HepG2 (cell line): ENCODE measurements around the gene SCMH1. TPM values are rescaled to one million over a fixed set of nuclear protein-coding genes. Genes with fewer than 3 reads are reported as not detected.

Experiments used
- AHR ChIP-seq: IDR thresholded peaks from 2 replicates; pipeline ENCODE4 v1.6.1; 2018; ENCODE audit warnings: missing genetic modification reagents, missing compliant biosample characterization
- BCL6 ChIP-seq: IDR thresholded peaks from 2 replicates; pipeline ENCODE4 v1.6.1; 2016; ENCODE audit warnings: missing genetic modification reagents, missing compliant biosample characterization
- RARG ChIP-seq: sonication (generic); formaldehyde crosslinking; IDR thresholded peaks from 2 replicates; pipeline ENCODE4 v1.4.0; 2020; ENCODE audit warnings: low read depth, mild to moderate bottlenecking, missing genetic modification reagents
- ZNF34 ChIP-seq: sonication (generic); formaldehyde crosslinking; IDR thresholded peaks from 2 replicates; pipeline ENCODE4 v1.4.0; 2020; ENCODE audit warnings: mild to moderate bottlenecking, missing genetic modification reagents, borderline replicate concordance
- ZNF446 ChIP-seq: sonication (generic); formaldehyde crosslinking; IDR thresholded peaks from 2 replicates; pipeline ENCODE4 v1.5.0; 2020; ENCODE audit warnings: mild to moderate bottlenecking, missing genetic modification reagents
- ZNF703 ChIP-seq: sonication (generic); formaldehyde crosslinking; IDR thresholded peaks from 2 replicates; pipeline ENCODE4 v1.5.1; 2020; ENCODE audit warnings: missing genetic modification reagents, mild to moderate bottlenecking, moderate library complexity, borderline replicate concordance
- ZNF724P ChIP-seq: sonication (generic); formaldehyde crosslinking; IDR thresholded peaks from 2 replicates; pipeline ENCODE4 v1.8.0; 2022; ENCODE audit warnings: missing genetic modification reagents, borderline replicate concordance
- ZNF879 ChIP-seq: sonication (generic); formaldehyde crosslinking; IDR thresholded peaks from 2 replicates; pipeline ENCODE4 v1.8.1; 2023; ENCODE audit warnings: missing genetic modification reagents
- polyA plus RNA-seq, 8 experiments: library from polyadenylated mRNA; depleted of rRNA in 3 of 8; stranded (reverse) in 7 of 8; unstranded in 1 of 8; fragments of >200 nt; fragmentation: Illumina TruSeq in 4 of 8; extraction: Trizol in 4 of 8; gene quantifications; 2 replicates each; pipeline versions ENCODE4 v1.2.1 to v1.2.3, GENCODE V29; 2011 to 2016; ENCODE audit warnings: low read depth in 4 of 8, missing spikeins in 1 of 8, mixed read lengths in 1 of 8; ENCODE audit not compliant: insufficient read depth in 1 of 8
- total RNA-seq, 5 experiments: library from RNA; depleted of rRNA; stranded (reverse); fragments of >200 nt; fragmentation: Illumina TruSeq; extraction: Trizol; gene quantifications; 2 replicates each; pipeline ENCODE4 v1.2.3, GENCODE V29; 2016; ENCODE audit warnings: low read depth in 1 of 5
- TF ChIP-seq, protein P1 (sequence below): sonication (generic); formaldehyde crosslinking; conservative IDR thresholded peaks from 2 replicates; pipeline ENCODE4 v1.8.0; 2022; ENCODE audit warnings: low read depth, missing genetic modification reagents
- TF ChIP-seq, protein P2 (sequence below): sonication (generic); formaldehyde crosslinking; IDR thresholded peaks from 2 replicates; pipeline ENCODE4; 2020; ENCODE audit warnings: missing genetic modification reagents, mild to moderate bottlenecking, borderline replicate concordance
- TF ChIP-seq, protein P3 (sequence below), 2 experiments: sonication (generic) in 1 of 2; formaldehyde crosslinking in 1 of 2; IDR thresholded peaks; 2 replicates each; pipeline versions ENCODE4 v1.6.1 to v1.9.0; 2014 to 2022; ENCODE audit warnings: antibody characterized with exemption in 1 of 2, borderline replicate concordance in 1 of 2, inconsistent platforms in 1 of 2, low read depth in 1 of 2, missing genetic modification reagents in 1 of 2
- TF ChIP-seq, protein P4 (sequence below): sonication (generic); formaldehyde crosslinking; IDR thresholded peaks from 2 replicates; pipeline ENCODE4 v1.4.0; 2020; ENCODE audit warnings: missing genetic modification reagents

SCMH1 gene
- total and polyA plus RNA-seq, 2 of the 13 experiments (the other 11 are each of a cell fraction or from before 2014, with no cell fraction given): 41.8 to 52.6 TPM

DNA sequence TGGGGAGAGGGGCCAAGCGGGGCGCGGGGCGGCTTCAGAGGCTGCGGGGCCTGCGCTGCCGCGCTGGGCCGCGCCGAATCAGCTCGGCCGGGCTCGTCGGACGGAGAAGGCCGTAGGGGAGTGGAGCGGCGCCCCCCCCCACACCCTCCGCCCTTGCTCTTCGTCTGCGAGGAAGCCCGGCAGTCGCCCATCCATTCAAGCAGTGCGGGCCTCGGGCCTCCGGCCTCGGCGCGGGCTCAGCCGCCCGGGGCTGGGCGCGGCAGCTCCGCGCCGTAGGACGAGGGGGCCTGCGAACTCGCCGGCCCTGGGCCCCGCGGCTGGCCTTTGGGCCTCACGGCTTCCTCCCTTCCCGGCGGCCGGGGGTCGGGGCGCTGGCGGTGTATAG is 262.0 kb downstream of the SCMH1 start (continued):
- TF ChIP-seq, protein P1, sequence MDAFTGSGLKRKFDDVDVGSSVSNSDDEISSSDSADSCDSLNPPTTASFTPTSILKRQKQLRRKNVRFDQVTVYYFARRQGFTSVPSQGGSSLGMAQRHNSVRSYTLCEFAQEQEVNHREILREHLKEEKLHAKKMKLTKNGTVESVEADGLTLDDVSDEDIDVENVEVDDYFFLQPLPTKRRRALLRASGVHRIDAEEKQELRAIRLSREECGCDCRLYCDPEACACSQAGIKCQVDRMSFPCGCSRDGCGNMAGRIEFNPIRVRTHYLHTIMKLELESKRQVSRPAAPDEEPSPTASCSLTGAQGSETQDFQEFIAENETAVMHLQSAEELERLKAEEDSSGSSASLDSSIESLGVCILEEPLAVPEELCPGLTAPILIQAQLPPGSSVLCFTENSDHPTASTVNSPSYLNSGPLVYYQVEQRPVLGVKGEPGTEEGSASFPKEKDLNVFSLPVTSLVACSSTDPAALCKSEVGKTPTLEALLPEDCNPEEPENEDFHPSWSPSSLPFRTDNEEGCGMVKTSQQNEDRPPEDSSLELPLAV (CRISPR knock-in tag): 0 out of 2 replicates have a peak, but pooled peaks have one; percentile 31
- TF ChIP-seq, protein P2, sequence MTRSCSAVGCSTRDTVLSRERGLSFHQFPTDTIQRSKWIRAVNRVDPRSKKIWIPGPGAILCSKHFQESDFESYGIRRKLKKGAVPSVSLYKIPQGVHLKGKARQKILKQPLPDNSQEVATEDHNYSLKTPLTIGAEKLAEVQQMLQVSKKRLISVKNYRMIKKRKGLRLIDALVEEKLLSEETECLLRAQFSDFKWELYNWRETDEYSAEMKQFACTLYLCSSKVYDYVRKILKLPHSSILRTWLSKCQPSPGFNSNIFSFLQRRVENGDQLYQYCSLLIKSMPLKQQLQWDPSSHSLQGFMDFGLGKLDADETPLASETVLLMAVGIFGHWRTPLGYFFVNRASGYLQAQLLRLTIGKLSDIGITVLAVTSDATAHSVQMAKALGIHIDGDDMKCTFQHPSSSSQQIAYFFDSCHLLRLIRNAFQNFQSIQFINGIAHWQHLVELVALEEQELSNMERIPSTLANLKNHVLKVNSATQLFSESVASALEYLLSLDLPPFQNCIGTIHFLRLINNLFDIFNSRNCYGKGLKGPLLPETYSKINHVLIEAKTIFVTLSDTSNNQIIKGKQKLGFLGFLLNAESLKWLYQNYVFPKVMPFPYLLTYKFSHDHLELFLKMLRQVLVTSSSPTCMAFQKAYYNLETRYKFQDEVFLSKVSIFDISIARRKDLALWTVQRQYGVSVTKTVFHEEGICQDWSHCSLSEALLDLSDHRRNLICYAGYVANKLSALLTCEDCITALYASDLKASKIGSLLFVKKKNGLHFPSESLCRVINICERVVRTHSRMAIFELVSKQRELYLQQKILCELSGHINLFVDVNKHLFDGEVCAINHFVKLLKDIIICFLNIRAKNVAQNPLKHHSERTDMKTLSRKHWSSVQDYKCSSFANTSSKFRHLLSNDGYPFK: no peak
- TF ChIP-seq ZNF34 (CRISPR knock-in tag): no peak
- no peak for TF ChIP-seq BCL6 (CRISPR knock-in tag)
- TF ChIP-seq ZNF724P: no peak
- TF ChIP-seq, protein P3, sequence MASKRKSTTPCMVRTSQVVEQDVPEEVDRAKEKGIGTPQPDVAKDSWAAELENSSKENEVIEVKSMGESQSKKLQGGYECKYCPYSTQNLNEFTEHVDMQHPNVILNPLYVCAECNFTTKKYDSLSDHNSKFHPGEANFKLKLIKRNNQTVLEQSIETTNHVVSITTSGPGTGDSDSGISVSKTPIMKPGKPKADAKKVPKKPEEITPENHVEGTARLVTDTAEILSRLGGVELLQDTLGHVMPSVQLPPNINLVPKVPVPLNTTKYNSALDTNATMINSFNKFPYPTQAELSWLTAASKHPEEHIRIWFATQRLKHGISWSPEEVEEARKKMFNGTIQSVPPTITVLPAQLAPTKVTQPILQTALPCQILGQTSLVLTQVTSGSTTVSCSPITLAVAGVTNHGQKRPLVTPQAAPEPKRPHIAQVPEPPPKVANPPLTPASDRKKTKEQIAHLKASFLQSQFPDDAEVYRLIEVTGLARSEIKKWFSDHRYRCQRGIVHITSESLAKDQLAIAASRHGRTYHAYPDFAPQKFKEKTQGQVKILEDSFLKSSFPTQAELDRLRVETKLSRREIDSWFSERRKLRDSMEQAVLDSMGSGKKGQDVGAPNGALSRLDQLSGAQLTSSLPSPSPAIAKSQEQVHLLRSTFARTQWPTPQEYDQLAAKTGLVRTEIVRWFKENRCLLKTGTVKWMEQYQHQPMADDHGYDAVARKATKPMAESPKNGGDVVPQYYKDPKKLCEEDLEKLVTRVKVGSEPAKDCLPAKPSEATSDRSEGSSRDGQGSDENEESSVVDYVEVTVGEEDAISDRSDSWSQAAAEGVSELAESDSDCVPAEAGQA (IDR thresholded peaks at IDR 0.05; ENCODE audit: low read depth): no peak
- TF ChIP-seq, protein P3 (CRISPR knock-in tag; IDR thresholded peaks at IDR 0.05; ENCODE audit: borderline replicate concordance): no peak
- TF ChIP-seq, protein P4, sequence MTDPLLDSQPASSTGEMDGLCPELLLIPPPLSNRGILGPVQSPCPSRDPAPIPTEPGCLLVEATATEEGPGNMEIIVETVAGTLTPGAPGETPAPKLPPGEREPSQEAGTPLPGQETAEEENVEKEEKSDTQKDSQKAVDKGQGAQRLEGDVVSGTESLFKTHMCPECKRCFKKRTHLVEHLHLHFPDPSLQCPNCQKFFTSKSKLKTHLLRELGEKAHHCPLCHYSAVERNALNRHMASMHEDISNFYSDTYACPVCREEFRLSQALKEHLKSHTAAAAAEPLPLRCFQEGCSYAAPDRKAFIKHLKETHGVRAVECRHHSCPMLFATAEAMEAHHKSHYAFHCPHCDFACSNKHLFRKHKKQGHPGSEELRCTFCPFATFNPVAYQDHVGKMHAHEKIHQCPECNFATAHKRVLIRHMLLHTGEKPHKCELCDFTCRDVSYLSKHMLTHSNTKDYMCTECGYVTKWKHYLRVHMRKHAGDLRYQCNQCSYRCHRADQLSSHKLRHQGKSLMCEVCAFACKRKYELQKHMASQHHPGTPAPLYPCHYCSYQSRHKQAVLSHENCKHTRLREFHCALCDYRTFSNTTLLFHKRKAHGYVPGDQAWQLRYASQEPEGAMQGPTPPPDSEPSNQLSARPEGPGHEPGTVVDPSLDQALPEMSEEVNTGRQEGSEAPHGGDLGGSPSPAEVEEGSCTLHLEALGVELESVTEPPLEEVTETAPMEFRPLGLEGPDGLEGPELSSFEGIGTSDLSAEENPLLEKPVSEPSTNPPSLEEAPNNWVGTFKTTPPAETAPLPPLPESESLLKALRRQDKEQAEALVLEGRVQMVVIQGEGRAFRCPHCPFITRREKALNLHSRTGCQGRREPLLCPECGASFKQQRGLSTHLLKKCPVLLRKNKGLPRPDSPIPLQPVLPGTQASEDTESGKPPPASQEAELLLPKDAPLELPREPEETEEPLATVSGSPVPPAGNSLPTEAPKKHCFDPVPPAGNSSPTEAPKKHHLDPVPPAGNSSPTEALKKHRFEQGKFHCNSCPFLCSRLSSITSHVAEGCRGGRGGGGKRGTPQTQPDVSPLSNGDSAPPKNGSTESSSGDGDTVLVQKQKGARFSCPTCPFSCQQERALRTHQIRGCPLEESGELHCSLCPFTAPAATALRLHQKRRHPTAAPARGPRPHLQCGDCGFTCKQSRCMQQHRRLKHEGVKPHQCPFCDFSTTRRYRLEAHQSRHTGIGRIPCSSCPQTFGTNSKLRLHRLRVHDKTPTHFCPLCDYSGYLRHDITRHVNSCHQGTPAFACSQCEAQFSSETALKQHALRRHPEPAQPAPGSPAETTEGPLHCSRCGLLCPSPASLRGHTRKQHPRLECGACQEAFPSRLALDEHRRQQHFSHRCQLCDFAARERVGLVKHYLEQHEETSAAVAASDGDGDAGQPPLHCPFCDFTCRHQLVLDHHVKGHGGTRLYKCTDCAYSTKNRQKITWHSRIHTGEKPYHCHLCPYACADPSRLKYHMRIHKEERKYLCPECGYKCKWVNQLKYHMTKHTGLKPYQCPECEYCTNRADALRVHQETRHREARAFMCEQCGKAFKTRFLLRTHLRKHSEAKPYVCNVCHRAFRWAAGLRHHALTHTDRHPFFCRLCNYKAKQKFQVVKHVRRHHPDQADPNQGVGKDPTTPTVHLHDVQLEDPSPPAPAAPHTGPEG (CRISPR knock-in tag): no peak
- TF ChIP-seq ZNF703 (CRISPR knock-in tag): no peak
- TF ChIP-seq ZNF879 (CRISPR knock-in tag): no peak
- 0 out of 2 replicates have a peak, but pooled peaks have one; percentile 71 for TF ChIP-seq ZNF446
- no peak for TF ChIP-seq AHR
- TF ChIP-seq RARG (CRISPR knock-in tag): no peak
